Ishikawa (cell line): ENCODE results near the gene STK32C.
A peak's percentile ranks its signal among the peaks of the same experiment; 100 is the strongest.

Source experiments
- CREB1 ChIP-seq: IDR thresholded peaks from 2 replicates; pipeline ENCODE4 v1.6.1; 2012; ENCODE audit warnings: low read depth
- EP300 ChIP-seq: IDR thresholded peaks from 2 replicates; pipeline ENCODE4 v1.6.1; 2012; ENCODE audit warnings: borderline replicate concordance
- FOXM1 ChIP-seq: IDR thresholded peaks from 2 replicates; pipeline ENCODE4 v1.6.1; 2012; ENCODE audit warnings: low read depth, borderline replicate concordance
- MAX ChIP-seq: IDR thresholded peaks from 2 replicates; pipeline ENCODE4 v1.6.1; 2012
- NFIC ChIP-seq: IDR thresholded peaks from 2 replicates; pipeline ENCODE4 v1.6.1; 2012
- RAD21 ChIP-seq: IDR thresholded peaks from 2 replicates; pipeline ENCODE4 v1.6.1; 2012; ENCODE audit warnings: low read depth
- REST ChIP-seq: IDR thresholded peaks from 2 replicates; pipeline ENCODE4 v1.6.1; 2012; ENCODE audit warnings: low read depth, mild to moderate bottlenecking
- TCF12 ChIP-seq: IDR thresholded peaks from 2 replicates; pipeline ENCODE4 v1.6.1; 2012; ENCODE audit warnings: low read depth
- USF1 ChIP-seq: IDR thresholded peaks from 2 replicates; pipeline ENCODE4 v1.6.1; 2012
- YY1 ChIP-seq: IDR thresholded peaks from 2 replicates; pipeline ENCODE4 v1.6.1; 2012; ENCODE audit warnings: low read depth

GRCh38 chr10:132193907-132194552, 113.7 kb downstream of the STK32C start:
- TF ChIP-seq EP300 (no peak), CREB1 (no peak), RAD21 (peak; percentile 17; the same call in 1 of the 2 replicates), MAX (no peak), REST (peak; percentile 99), TCF12 (no peak), USF1 (peak; percentile 15; the same call in 1 of the 2 replicates), NFIC (no peak), FOXM1 (no peak), YY1 (0 out of 2 replicates have a peak, but pooled peaks have one; percentile 38)
